PC-9 (cell line): Measurements from ENCODE around the gene HIVEP2. TPM values are rescaled to one million over a fixed set of nuclear protein-coding genes. Genes with fewer than 3 reads are reported as not detected.

ENCODE experiments used
- BruUV-seq: library from RNA; stranded (reverse); fragments of 400-500 nt; replicated peaks from 2 replicates; lab custom pipeline; 2021; lab: Mats Ljungman, UMichigan
- CTCF ChIA-PET: fragments of 300-600 bp; sonication (Branson Sonifier 250); formaldehyde crosslinking; loops from one replicate; lab custom pipeline; 2022; ENCODE audit warnings: antibody characterized with exemption; lab: Charles Lee
- POLR2A ChIA-PET: fragments of 300-600 bp; sonication (Branson Sonifier 250); formaldehyde crosslinking; loops from one replicate; lab custom pipeline; 2022; ENCODE audit warnings: antibody characterized with exemption; ENCODE audit not compliant: unreplicated experiment; lab: Charles Lee
- DNase-seq, 2 experiments: peaks; one replicate each; pipeline versions ENCODE4 v3.0.0 to v3.0.0-alpha.2; 2015 to 2022; ENCODE audit warnings: mixed read lengths in 1 of 2
- H2AFZ ChIP-seq: fragments of 200-600 bp; sonication (generic); 2 replicates; pipeline ENCODE4 v1.8.1; 2017; ENCODE audit warnings: antibody characterized with exemption
- H3F3A ChIP-seq: fragments of 200-600 bp; sonication (generic); 2 replicates; pipeline ENCODE4 v1.8.1; 2017; ENCODE audit warnings: antibody characterized with exemption, mild to moderate bottlenecking, low read depth; ENCODE audit not compliant: insufficient read depth
- H3K27ac ChIP-seq: fragments of 200-600 bp; sonication (generic); 2 replicates; pipeline ENCODE4 v1.6.1; 2016; ENCODE audit warnings: mixed run types
- H3K27me3 ChIP-seq: fragments of 200-600 bp; sonication (generic); 2 replicates; pipeline ENCODE4 v1.6.1; 2016; ENCODE audit warnings: low read depth, mixed run types; ENCODE audit not compliant: insufficient read depth
- H3K36me3 ChIP-seq: fragments of 200-600 bp; sonication (generic); 2 replicates; pipeline ENCODE4 v1.6.1; 2016; ENCODE audit warnings: low read depth, mixed run types
- H3K4me1 ChIP-seq: fragments of 200-600 bp; sonication (generic); replicated peaks from 2 replicates; pipeline ENCODE4 v1.6.1; 2016; ENCODE audit warnings: mixed run types; ENCODE audit not compliant: insufficient read depth
- H3K4me2 ChIP-seq: fragments of 200-600 bp; sonication (generic); 2 replicates; pipeline ENCODE4 v1.6.1; 2017; ENCODE audit warnings: mixed run types
- H3K4me3 ChIP-seq: fragments of 200-600 bp; sonication (generic); 2 replicates; pipeline ENCODE4 v1.6.1; 2016; ENCODE audit warnings: mixed run types
- H3K79me2 ChIP-seq: fragments of 200-600 bp; sonication (generic); 2 replicates; pipeline ENCODE4 v1.6.1; 2017; ENCODE audit warnings: low read depth, mixed run types
- H3K9me2 ChIP-seq: fragments of 200-600 bp; sonication (generic); 2 replicates; pipeline ENCODE4 v1.8.1; 2017; ENCODE audit warnings: mild to moderate bottlenecking; ENCODE audit not compliant: insufficient read depth
- H3K9me3 ChIP-seq: fragments of 200-600 bp; sonication (generic); 2 replicates; pipeline ENCODE4 v1.8.1; 2016; ENCODE audit warnings: low read depth; ENCODE audit not compliant: insufficient read depth
- H4K20me1 ChIP-seq: fragments of 200-600 bp; sonication (generic); 2 replicates; pipeline ENCODE4 v1.8.1; 2017; ENCODE audit not compliant: insufficient read depth
- CTCF ChIP-seq: fragments of 200-600 bp; sonication (generic); conservative IDR thresholded peaks from 2 replicates; pipeline ENCODE4 v1.6.1; 2017; ENCODE audit warnings: mixed run types, antibody characterized with exemption, mild to moderate bottlenecking, moderate library complexity
- EZH2 ChIP-seq: fragments of 200-600 bp; sonication (generic); IDR thresholded peaks from 2 replicates; pipeline ENCODE4 v1.8.0; 2017; ENCODE audit warnings: antibody characterized with exemption, low read depth
- intact Hi-C: fragments of 100-400 bp; cut with micrococcal nuclease; formaldehyde crosslinking; loops from one replicate; pipeline ENCODE4 v1.10.0; 2022; ENCODE audit not compliant: unreplicated experiment
- total RNA-seq: library from RNA; stranded (reverse); gene quantifications from 2 replicates; pipeline ENCODE4 v1.2.3, GENCODE V29; 2021

The HIVEP2 gene
- total RNA-seq, 1 experiment from 2014 or later, result 10.3 TPM

GRCh38 chr6:142712231-142712630 lies 232.7 kb downstream of the HIVEP2 start:
- no peak for TF ChIP-seq EZH2
- no peak for TF ChIP-seq CTCF
- no peaks in the 10 kb centered on the region for H3K27me3 ChIP-seq
- no peaks in the 10 kb centered on the region for H3K9me2 ChIP-seq
- no peaks in the 10 kb centered on the region for H3K4me1 ChIP-seq
- intact Hi-C loops, result no loop called here
- no peak overlapping the region for H3K4me2 ChIP-seq
- no peak overlapping the region for H3K27ac ChIP-seq
- H3K4me3 ChIP-seq, result no peak overlapping the region
- POLR2A ChIA-PET, result no interaction called here
- no peaks in the 10 kb centered on the region for H3F3A ChIP-seq
- H3K79me2 ChIP-seq, result no peaks in the 10 kb centered on the region
- H4K20me1 ChIP-seq, result no peaks in the 10 kb centered on the region
- no peak for DNase-seq
- no peaks in the 10 kb centered on the region; the same call in 1 of the 2 replicates for H3K9me3 ChIP-seq
- no TSS peak for BruUV-seq
- H3K36me3 ChIP-seq, result no peaks in the 10 kb centered on the region
- CTCF ChIA-PET, result no interaction called here
- H2AFZ ChIP-seq, result no peak overlapping the region

GRCh38 chr6:142708651-142709050 lies 236.3 kb downstream of the HIVEP2 start:
- no peaks in the 10 kb centered on the region; the same call in 1 of the 2 replicates for H3K9me3 ChIP-seq
- no TSS peak for BruUV-seq
- CTCF ChIA-PET, result no interaction called here
- no peaks in the 10 kb centered on the region for H3K4me1 ChIP-seq
- H3K79me2 ChIP-seq, result no peaks in the 10 kb centered on the region
- DNase-seq, result no peak
- TF ChIP-seq EZH2, result no peak
- no peak for TF ChIP-seq CTCF
- H2AFZ ChIP-seq, result no peak overlapping the region
- H3K4me2 ChIP-seq, result no peak overlapping the region
- POLR2A ChIA-PET, result no interaction called here
- no peaks in the 10 kb centered on the region for H3K36me3 ChIP-seq
- H3K27ac ChIP-seq, result no peak overlapping the region
- intact Hi-C loops, result no loop called here
- no peaks in the 10 kb centered on the region for H3F3A ChIP-seq
- no peaks in the 10 kb centered on the region for H4K20me1 ChIP-seq
- H3K9me2 ChIP-seq, result no peaks in the 10 kb centered on the region
- no peak overlapping the region for H3K4me3 ChIP-seq
- H3K27me3 ChIP-seq, result no peaks in the 10 kb centered on the region

- Histone ChIP-seq H3F3A (no peaks in the 10 kb centered on the region), H3K27ac (no peak overlapping the region), H3K27me3 (no peaks in the 10 kb centered on the region), H3K9me2 (no peaks in the 10 kb centered on the region), H3K4me1 (no peaks in the 10 kb centered on the region), H2AFZ (no peak overlapping the region), H3K79me2 (no peaks in the 10 kb centered on the region), H3K9me3 (no peaks in the 10 kb centered on the region; the same call in 1 of the 2 replicates), H3K4me2 (no peak overlapping the region), H4K20me1 (no peaks in the 10 kb centered on the region), H3K4me3 (no peak overlapping the region), H3K36me3 (no peaks in the 10 kb centered on the region)
- no peak for TF ChIP-seq CTCF
- TF ChIP-seq EZH2, result no peak
- BruUV-seq, result no TSS peak
- intact Hi-C loops, result no loop called here
- POLR2A ChIA-PET, result no interaction called here
- CTCF ChIA-PET, result interaction anchor here (0.6 kb wide), 1 partner anchor 15 kb away, joined by 4 read pairs; no protein-coding TSS in a partner anchor
- no peak for DNase-seq
Measured at GRCh38 chr6:142707255-142707654, 237.7 kb downstream of the HIVEP2 start.
